GM23338 (cell line): Measurements from ENCODE around the gene MTOR.

ENCODE experiments used
- CREB1 ChIP-seq: fragments of 250-450 bp; sonication (Bioruptor Pico); IDR thresholded peaks from 2 replicates; pipeline ENCODE4 v1.5.0; 2020; ENCODE audit warnings: low read depth, mild to moderate bottlenecking, moderate library complexity
- EZH2 ChIP-seq: fragments of 200-600 bp; sonication (generic); IDR thresholded peaks from one replicate; pipeline ENCODE4 v1.8.0; 2017; ENCODE audit warnings: antibody characterized with exemption, mild to moderate bottlenecking, low read depth; ENCODE audit not compliant: unreplicated experiment
- EZH2phosphoT487 ChIP-seq: fragments of 200-600 bp; sonication (generic); IDR thresholded peaks from one replicate; pipeline ENCODE4 v1.8.1; 2018; ENCODE audit warnings: antibody characterized with exemption; ENCODE audit not compliant: unreplicated experiment
- JUNB ChIP-seq: IDR thresholded peaks from one replicate; pipeline ENCODE4 v1.6.1; 2016; ENCODE audit warnings: antibody characterized with exemption; ENCODE audit not compliant: unreplicated experiment
- NANOG ChIP-seq: IDR thresholded peaks from 2 replicates; pipeline ENCODE4 v1.6.1; 2016; ENCODE audit warnings: antibody characterized with exemption, borderline replicate concordance
- POLR2AphosphoS5 ChIP-seq: IDR thresholded peaks from 2 replicates; pipeline ENCODE4 v1.6.1; 2016; ENCODE audit warnings: antibody characterized with exemption, low read depth
- ZNF114 ChIP-seq: fragments of 250-450 bp; sonication (Bioruptor Pico); IDR thresholded peaks from 2 replicates; pipeline ENCODE4 v1.5.0; 2020; ENCODE audit warnings: mild to moderate bottlenecking, moderate library complexity
- ZNF331 ChIP-seq: fragments of 250-450 bp; sonication (Bioruptor Pico); IDR thresholded peaks from 2 replicates; pipeline ENCODE4 v1.5.0; 2020; ENCODE audit warnings: low read depth, mild to moderate bottlenecking, moderate library complexity
- TF ChIP-seq, protein P1 (sequence below), 2 experiments: fragments of 200-600 bp in 1 of 2; sonication (generic) in 1 of 2; conservative IDR thresholded peaks; 2 replicates each; pipeline versions ENCODE4 v1.5.1 to v1.6.1; 2016 to 2017; ENCODE audit warnings: antibody characterized with exemption in 2 of 2, low read depth in 2 of 2, mild to moderate bottlenecking in 2 of 2, moderate library complexity in 1 of 2
- TF ChIP-seq, protein P2 (sequence below): IDR thresholded peaks from one replicate; pipeline ENCODE4 v1.6.1; 2018; ENCODE audit warnings: antibody characterized with exemption; ENCODE audit not compliant: unreplicated experiment
- TF ChIP-seq, protein P3 (sequence below): fragments of 250-450 bp; sonication (Bioruptor Pico); IDR thresholded peaks from 2 replicates; pipeline ENCODE4 v1.5.0; 2020; ENCODE audit warnings: mild to moderate bottlenecking, moderate library complexity
- TF ChIP-seq, protein P4 (sequence below): IDR thresholded peaks from 2 replicates; pipeline ENCODE4 v1.6.1; 2016; ENCODE audit warnings: antibody characterized with exemption

DNA sequence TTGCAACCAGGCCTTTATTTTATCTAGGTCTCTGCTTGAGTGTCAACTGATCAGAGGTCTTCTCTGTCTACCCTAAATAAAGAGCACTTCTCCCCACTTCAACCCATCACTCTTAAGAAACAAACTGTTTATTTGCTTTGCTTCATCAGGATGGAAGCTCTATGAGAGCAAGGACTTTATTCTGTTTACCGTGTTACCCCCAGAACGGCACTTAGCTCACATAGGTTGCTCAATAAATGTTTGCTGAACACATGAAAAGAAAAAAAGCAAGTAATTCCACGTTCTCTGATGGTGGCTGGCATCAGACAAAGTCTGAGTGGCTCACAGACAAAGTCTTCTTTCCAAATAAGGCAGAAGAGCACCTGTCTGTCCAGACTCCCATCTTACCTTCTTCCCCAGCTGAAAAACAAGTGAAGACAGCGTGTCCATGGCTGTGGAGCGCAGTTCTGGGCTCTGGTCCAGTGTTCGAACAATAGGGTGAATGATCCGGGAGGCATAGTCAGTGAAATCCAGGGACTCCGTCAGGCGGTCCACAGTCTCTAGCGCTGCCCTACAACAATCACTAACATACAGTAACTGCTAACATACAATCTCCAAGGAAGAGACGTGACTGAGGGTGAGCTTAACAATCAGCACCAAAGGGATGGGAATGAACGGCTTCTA lies 50.3 kb downstream of the MTOR start:
- TF ChIP-seq EZH2phosphoT487 (no peak), EZH2 (no peak), CREB1 (no peak), POLR2AphosphoS5 (no peak), NANOG (no peak), ZNF331 (CRISPR knock-in tag) (no peak), ZNF114 (CRISPR knock-in tag) (no peak), JUNB (no peak)
- TF ChIP-seq, protein P1, sequence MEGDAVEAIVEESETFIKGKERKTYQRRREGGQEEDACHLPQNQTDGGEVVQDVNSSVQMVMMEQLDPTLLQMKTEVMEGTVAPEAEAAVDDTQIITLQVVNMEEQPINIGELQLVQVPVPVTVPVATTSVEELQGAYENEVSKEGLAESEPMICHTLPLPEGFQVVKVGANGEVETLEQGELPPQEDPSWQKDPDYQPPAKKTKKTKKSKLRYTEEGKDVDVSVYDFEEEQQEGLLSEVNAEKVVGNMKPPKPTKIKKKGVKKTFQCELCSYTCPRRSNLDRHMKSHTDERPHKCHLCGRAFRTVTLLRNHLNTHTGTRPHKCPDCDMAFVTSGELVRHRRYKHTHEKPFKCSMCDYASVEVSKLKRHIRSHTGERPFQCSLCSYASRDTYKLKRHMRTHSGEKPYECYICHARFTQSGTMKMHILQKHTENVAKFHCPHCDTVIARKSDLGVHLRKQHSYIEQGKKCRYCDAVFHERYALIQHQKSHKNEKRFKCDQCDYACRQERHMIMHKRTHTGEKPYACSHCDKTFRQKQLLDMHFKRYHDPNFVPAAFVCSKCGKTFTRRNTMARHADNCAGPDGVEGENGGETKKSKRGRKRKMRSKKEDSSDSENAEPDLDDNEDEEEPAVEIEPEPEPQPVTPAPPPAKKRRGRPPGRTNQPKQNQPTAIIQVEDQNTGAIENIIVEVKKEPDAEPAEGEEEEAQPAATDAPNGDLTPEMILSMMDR (conservative IDR thresholded peaks at IDR 0.05; ENCODE audit: low read depth in 2 of 2): no peak
- TF ChIP-seq, protein P2, sequence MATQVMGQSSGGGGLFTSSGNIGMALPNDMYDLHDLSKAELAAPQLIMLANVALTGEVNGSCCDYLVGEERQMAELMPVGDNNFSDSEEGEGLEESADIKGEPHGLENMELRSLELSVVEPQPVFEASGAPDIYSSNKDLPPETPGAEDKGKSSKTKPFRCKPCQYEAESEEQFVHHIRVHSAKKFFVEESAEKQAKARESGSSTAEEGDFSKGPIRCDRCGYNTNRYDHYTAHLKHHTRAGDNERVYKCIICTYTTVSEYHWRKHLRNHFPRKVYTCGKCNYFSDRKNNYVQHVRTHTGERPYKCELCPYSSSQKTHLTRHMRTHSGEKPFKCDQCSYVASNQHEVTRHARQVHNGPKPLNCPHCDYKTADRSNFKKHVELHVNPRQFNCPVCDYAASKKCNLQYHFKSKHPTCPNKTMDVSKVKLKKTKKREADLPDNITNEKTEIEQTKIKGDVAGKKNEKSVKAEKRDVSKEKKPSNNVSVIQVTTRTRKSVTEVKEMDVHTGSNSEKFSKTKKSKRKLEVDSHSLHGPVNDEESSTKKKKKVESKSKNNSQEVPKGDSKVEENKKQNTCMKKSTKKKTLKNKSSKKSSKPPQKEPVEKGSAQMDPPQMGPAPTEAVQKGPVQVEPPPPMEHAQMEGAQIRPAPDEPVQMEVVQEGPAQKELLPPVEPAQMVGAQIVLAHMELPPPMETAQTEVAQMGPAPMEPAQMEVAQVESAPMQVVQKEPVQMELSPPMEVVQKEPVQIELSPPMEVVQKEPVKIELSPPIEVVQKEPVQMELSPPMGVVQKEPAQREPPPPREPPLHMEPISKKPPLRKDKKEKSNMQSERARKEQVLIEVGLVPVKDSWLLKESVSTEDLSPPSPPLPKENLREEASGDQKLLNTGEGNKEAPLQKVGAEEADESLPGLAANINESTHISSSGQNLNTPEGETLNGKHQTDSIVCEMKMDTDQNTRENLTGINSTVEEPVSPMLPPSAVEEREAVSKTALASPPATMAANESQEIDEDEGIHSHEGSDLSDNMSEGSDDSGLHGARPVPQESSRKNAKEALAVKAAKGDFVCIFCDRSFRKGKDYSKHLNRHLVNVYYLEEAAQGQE: no peak
- TF ChIP-seq, protein P3, sequence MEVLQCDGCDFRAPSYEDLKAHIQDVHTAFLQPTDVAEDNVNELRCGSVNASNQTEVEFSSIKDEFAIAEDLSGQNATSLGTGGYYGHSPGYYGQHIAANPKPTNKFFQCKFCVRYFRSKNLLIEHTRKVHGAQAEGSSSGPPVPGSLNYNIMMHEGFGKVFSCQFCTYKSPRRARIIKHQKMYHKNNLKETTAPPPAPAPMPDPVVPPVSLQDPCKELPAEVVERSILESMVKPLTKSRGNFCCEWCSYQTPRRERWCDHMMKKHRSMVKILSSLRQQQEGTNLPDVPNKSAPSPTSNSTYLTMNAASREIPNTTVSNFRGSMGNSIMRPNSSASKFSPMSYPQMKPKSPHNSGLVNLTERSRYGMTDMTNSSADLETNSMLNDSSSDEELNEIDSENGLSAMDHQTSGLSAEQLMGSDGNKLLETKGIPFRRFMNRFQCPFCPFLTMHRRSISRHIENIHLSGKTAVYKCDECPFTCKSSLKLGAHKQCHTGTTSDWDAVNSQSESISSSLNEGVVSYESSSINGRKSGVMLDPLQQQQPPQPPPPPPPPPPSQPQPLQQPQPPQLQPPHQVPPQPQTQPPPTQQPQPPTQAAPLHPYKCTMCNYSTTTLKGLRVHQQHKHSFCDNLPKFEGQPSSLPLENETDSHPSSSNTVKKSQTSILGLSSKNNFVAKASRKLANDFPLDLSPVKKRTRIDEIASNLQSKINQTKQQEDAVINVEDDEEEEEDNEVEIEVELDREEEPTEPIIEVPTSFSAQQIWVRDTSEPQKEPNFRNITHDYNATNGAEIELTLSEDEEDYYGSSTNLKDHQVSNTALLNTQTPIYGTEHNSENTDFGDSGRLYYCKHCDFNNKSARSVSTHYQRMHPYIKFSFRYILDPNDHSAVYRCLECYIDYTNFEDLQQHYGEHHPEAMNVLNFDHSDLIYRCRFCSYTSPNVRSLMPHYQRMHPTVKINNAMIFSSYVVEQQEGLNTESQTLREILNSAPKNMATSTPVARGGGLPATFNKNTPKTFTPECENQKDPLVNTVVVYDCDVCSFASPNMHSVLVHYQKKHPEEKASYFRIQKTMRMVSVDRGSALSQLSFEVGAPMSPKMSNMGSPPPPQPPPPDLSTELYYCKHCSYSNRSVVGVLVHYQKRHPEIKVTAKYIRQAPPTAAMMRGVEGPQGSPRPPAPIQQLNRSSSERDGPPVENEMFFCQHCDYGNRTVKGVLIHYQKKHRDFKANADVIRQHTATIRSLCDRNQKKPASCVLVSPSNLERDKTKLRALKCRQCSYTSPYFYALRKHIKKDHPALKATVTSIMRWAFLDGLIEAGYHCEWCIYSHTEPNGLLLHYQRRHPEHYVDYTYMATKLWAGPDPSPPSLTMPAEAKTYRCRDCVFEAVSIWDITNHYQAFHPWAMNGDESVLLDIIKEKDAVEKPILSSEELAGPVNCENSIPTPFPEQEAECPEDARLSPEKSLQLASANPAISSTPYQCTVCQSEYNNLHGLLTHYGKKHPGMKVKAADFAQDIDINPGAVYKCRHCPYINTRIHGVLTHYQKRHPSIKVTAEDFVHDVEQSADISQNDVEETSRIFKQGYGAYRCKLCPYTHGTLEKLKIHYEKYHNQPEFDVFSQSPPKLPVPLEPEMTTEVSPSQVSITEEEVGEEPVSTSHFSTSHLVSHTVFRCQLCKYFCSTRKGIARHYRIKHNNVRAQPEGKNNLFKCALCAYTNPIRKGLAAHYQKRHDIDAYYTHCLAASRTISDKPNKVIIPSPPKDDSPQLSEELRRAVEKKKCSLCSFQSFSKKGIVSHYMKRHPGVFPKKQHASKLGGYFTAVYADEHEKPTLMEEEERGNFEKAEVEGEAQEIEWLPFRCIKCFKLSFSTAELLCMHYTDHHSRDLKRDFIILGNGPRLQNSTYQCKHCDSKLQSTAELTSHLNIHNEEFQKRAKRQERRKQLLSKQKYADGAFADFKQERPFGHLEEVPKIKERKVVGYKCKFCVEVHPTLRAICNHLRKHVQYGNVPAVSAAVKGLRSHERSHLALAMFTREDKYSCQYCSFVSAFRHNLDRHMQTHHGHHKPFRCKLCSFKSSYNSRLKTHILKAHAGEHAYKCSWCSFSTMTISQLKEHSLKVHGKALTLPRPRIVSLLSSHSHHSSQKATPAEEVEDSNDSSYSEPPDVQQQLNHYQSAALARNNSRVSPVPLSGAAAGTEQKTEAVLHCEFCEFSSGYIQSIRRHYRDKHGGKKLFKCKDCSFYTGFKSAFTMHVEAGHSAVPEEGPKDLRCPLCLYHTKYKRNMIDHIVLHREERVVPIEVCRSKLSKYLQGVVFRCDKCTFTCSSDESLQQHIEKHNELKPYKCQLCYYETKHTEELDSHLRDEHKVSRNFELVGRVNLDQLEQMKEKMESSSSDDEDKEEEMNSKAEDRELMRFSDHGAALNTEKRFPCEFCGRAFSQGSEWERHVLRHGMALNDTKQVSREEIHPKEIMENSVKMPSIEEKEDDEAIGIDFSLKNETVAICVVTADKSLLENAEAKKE (CRISPR knock-in tag): no peak
- TF ChIP-seq, protein P4, sequence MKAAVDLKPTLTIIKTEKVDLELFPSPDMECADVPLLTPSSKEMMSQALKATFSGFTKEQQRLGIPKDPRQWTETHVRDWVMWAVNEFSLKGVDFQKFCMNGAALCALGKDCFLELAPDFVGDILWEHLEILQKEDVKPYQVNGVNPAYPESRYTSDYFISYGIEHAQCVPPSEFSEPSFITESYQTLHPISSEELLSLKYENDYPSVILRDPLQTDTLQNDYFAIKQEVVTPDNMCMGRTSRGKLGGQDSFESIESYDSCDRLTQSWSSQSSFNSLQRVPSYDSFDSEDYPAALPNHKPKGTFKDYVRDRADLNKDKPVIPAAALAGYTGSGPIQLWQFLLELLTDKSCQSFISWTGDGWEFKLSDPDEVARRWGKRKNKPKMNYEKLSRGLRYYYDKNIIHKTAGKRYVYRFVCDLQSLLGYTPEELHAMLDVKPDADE: no peak
